IPS-20b (cell line): ENCODE results near the gene CFL1.

Experiments used
- H3K27ac ChIP-seq: one replicate; pipeline ENCODE4 v1.5.1; 2013; ENCODE audit warnings: low read length
- H3K27me3 ChIP-seq: 2 replicates; pipeline ENCODE4 v1.6.1; 2013; ENCODE audit warnings: mild to moderate bottlenecking, low read length, inconsistent platforms; ENCODE audit not compliant: insufficient read depth
- H3K36me3 ChIP-seq: 2 replicates; pipeline ENCODE4 v1.6.1; 2013; ENCODE audit warnings: low read depth, mild to moderate bottlenecking, inconsistent platforms, low read length, moderate library complexity; ENCODE audit not compliant: insufficient read depth
- H3K4me1 ChIP-seq: 2 replicates; pipeline ENCODE4 v1.6.1; 2013; ENCODE audit warnings: mild to moderate bottlenecking, control low read depth, inconsistent platforms, low read length, moderate library complexity; ENCODE audit not compliant: insufficient read depth
- H3K4me3 ChIP-seq: 2 replicates; pipeline ENCODE4 v1.5.1; 2013; ENCODE audit warnings: mild to moderate bottlenecking, low read length, inconsistent platforms
- H3K9ac ChIP-seq: 2 replicates; pipeline ENCODE4 v1.6.1; 2013; ENCODE audit warnings: low read depth, mild to moderate bottlenecking, inconsistent platforms, low read length, moderate library complexity
- H3K9me3 ChIP-seq: 2 replicates; pipeline ENCODE4 v1.6.1; 2013; ENCODE audit warnings: mild to moderate bottlenecking, low read depth, low read length, inconsistent platforms; ENCODE audit not compliant: insufficient read depth

CFL1 gene

GRCh38 chr11:65872586-65873317 lies 14.8 kb upstream of the CFL1 start, which contains the start of gene EFEMP2:
Gene EFEMP2 (minus strand): TSS chr11:65872800. CDS start chr11:65872354, 446 bp downstream.
- Histone ChIP-seq H3K27me3 (peaks cover 28% of the 10 kb centered on the region), H3K4me3 (peak within 1 kb of the TSS; percentile 65), H3K27ac (no peak within 1 kb of the TSS), H3K9me3 (no peaks in the 10 kb centered on the region), H3K9ac (peak within 1 kb of the TSS; percentile 56; the same call in 1 of the 2 replicates), H3K36me3 (no peaks in the 10 kb centered on the region), H3K4me1 (no peaks in the 10 kb centered on the region)

- no peaks in the 10 kb centered on the region for H3K9me3 ChIP-seq
- no peaks in the 10 kb centered on the region for H3K4me1 ChIP-seq
- no peak overlapping the region for H3K27ac ChIP-seq
- peaks cover 28% of the 10 kb centered on the region for H3K27me3 ChIP-seq
- H3K9ac ChIP-seq, result no peak overlapping the region
- H3K36me3 ChIP-seq, result no peaks in the 10 kb centered on the region
- peak overlapping the region; percentile 44; the same call in 1 of the 2 replicates for H3K4me3 ChIP-seq
Measured at GRCh38 chr11:65871811-65872548, 14.0 kb upstream of the CFL1 start.

GRCh38 chr11:65870706-65871681 lies 13.0 kb upstream of the CFL1 start:
- Histone ChIP-seq H3K4me3 (no peak overlapping the region), H3K4me1 (no peaks in the 10 kb centered on the region), H3K27ac (no peak overlapping the region), H3K27me3 (peaks cover 28% of the 10 kb centered on the region), H3K9ac (no peak overlapping the region), H3K9me3 (no peaks in the 10 kb centered on the region), H3K36me3 (peaks cover 7% of the 10 kb centered on the region; the same call in 1 of the 2 replicates)

GRCh38 chr11:65870307-65870658 lies 12.3 kb upstream of the CFL1 start:
- peaks cover 28% of the 10 kb centered on the region for H3K27me3 ChIP-seq
- no peak overlapping the region for H3K27ac ChIP-seq
- no peak overlapping the region for H3K9ac ChIP-seq
- no peaks in the 10 kb centered on the region for H3K4me1 ChIP-seq
- H3K4me3 ChIP-seq, result no peak overlapping the region
- no peaks in the 10 kb centered on the region for H3K9me3 ChIP-seq
- peaks cover 14% of the 10 kb centered on the region for H3K36me3 ChIP-seq

- Histone ChIP-seq H3K27ac (no peak overlapping the region), H3K36me3 (peaks cover 19% of the 10 kb centered on the region), H3K4me1 (no peaks in the 10 kb centered on the region)
Measured at GRCh38 chr11:65869643-65870306, 11.8 kb upstream of the CFL1 start.

GRCh38 chr11:65868907-65869306 lies 10.9 kb upstream of the CFL1 start:
- Histone ChIP-seq H3K27me3 (peaks cover 28% of the 10 kb centered on the region), H3K27ac (no peak overlapping the region), H3K4me1 (no peaks in the 10 kb centered on the region), H3K4me3 (no peak overlapping the region), H3K9ac (no peak overlapping the region), H3K36me3 (peaks cover 28% of the 10 kb centered on the region), H3K9me3 (no peaks in the 10 kb centered on the region)

More at GRCh38 chr11:65869643-65870306, 11.8 kb upstream of the CFL1 start:
- Histone ChIP-seq H3K4me3 (no peak overlapping the region), H3K27me3 (peaks cover 28% of the 10 kb centered on the region), H3K9ac (no peak overlapping the region), H3K9me3 (no peaks in the 10 kb centered on the region)

GRCh38 chr11:65868076-65868667 lies 10.2 kb upstream of the CFL1 start:
- peaks cover 35% of the 10 kb centered on the region for H3K36me3 ChIP-seq
- peaks cover 26% of the 10 kb centered on the region for H3K27me3 ChIP-seq
- no peaks in the 10 kb centered on the region for H3K9me3 ChIP-seq
- no peak overlapping the region for H3K27ac ChIP-seq
- H3K9ac ChIP-seq, result peak overlapping the region; percentile 45; the same call in 1 of the 2 replicates
- H3K4me1 ChIP-seq, result no peaks in the 10 kb centered on the region
- peak overlapping the region; percentile 72; the same call in 1 of the 2 replicates for H3K4me3 ChIP-seq

- Histone ChIP-seq H3K9me3 (no peaks in the 10 kb centered on the region), H3K4me1 (no peaks in the 10 kb centered on the region), H3K27ac (no peak overlapping the region), H3K27me3 (peaks cover 22% of the 10 kb centered on the region), H3K9ac (peak overlapping the region; percentile 45; the same call in 1 of the 2 replicates), H3K4me3 (peak overlapping the region; percentile 72; the same call in 1 of the 2 replicates), H3K36me3 (peaks cover 42% of the 10 kb centered on the region)
Measured at GRCh38 chr11:65867284-65868071, 9.5 kb upstream of the CFL1 start.

GRCh38 chr11:65866509-65867283 lies 8.7 kb upstream of the CFL1 start:
- Histone ChIP-seq H3K36me3 (peaks cover 50% of the 10 kb centered on the region), H3K9ac (no peak overlapping the region), H3K27ac (no peak overlapping the region), H3K9me3 (no peaks in the 10 kb centered on the region), H3K4me3 (peak overlapping the region; percentile 72; the same call in 1 of the 2 replicates), H3K4me1 (peaks cover under 1% of the 10 kb centered on the region; the same call in 1 of the 2 replicates), H3K27me3 (peaks cover 16% of the 10 kb centered on the region; the same call in 1 of the 2 replicates)
